Measurements from ENCODE around the gene CHAT. TPM values are rescaled to one million over a fixed set of nuclear protein-coding genes. Genes with fewer than 3 reads are reported as not detected.

CHAT gene
- total RNA-seq, 1 experiment from 2014 or later, result not detected

- intact Hi-C loops (cut with micrococcal nuclease), result no loop called here
- CTCF ChIA-PET, result no interaction called here
- no peaks in the 10 kb centered on the region for H3K9me3 ChIP-seq (ENCODE audit: control insufficient read depth in 1 of 2, insufficient read depth in 1 of 2, low read depth in 1 of 2, low read length in 2 of 2)
Observed at GRCh38 chr10:49694466-49694865, 80.6 kb downstream of the CHAT start.

More at GRCh38 chr10:49694466-49694865, 80.6 kb downstream of the CHAT start:
- no peaks in the 10 kb centered on the region for H4K20me1 ChIP-seq (ENCODE audit: insufficient read depth)
- BruUV-seq (replicated peaks), result no TSS peak
- no peak for TF ChIP-seq ATF3 (IDR thresholded peaks at IDR 0.05)
- no peak for TF ChIP-seq CBX3 (IDR thresholded peaks at IDR 0.05; ENCODE audit: low read depth)
- TF ChIP-seq CTCF (IDR thresholded peaks at IDR 0.05 in 2 of 3, conservative IDR thresholded peaks at IDR 0.05 in 1 of 3; ENCODE audit: borderline replicate concordance in 1 of 3, insufficient read depth in 1 of 3, low read depth in 2 of 3, low read length in 2 of 3), result no peak
- no peak for TF ChIP-seq ELF1 (IDR thresholded peaks at IDR 0.05; ENCODE audit: borderline replicate concordance, low read depth)
- TF ChIP-seq POLR2AphosphoS5 (IDR thresholded peaks at IDR 0.05; ENCODE audit: low read depth, low read length), result no peak
- TF ChIP-seq ZBTB33 (IDR thresholded peaks at IDR 0.05; ENCODE audit: extremely low read depth, insufficient replicate concordance, low read length), result no peak
- no peak for TF ChIP-seq SIN3A (IDR thresholded peaks at IDR 0.05; ENCODE audit: low read depth)
- TF ChIP-seq MAX (IDR thresholded peaks at IDR 0.05), result no peak
- TF ChIP-seq FOSL1 (IDR thresholded peaks at IDR 0.05; ENCODE audit: low read depth), result no peak
- TF ChIP-seq RAD21 (IDR thresholded peaks at IDR 0.05; ENCODE audit: low read depth), result no peak
- no peak for TF ChIP-seq POLR2A (IDR thresholded peaks at IDR 0.05; ENCODE audit: borderline replicate concordance, extremely low read depth, insufficient read depth, insufficient read length)
- no peak for TF ChIP-seq EZH2 (IDR thresholded peaks at IDR 0.05)
- no peak for TF ChIP-seq JUND (IDR thresholded peaks at IDR 0.05)
- TF ChIP-seq ZNF274 (IDR thresholded peaks at IDR 0.05; ENCODE audit: low read depth, low read length), result no peak
- POLR2A ChIA-PET, result no interaction called here
- no peak overlapping the region for H3K9ac ChIP-seq (ENCODE audit: low read length)
- H3K9me2 ChIP-seq (ENCODE audit: insufficient read depth), result no peaks in the 10 kb centered on the region
- no peak overlapping the region for H2AFZ ChIP-seq (ENCODE audit: low read depth, low read length, poor library complexity, severe bottlenecking)
- no peaks in the 10 kb centered on the region for H3K36me3 ChIP-seq (ENCODE audit: control insufficient read depth in 1 of 2, insufficient read depth in 2 of 2, low read length in 2 of 2)
- no peak overlapping the region for H3K27ac ChIP-seq (ENCODE audit: low read depth, low read length)
- DNase-seq (ENCODE audit: low read depth, low spot score), result no peak
- no peaks in the 10 kb centered on the region for H3K79me2 ChIP-seq (ENCODE audit: insufficient read depth, low read length)
- ATAC-seq, result no peak
- H3K4me1 ChIP-seq (ENCODE audit: control insufficient read depth in 1 of 2, insufficient read depth in 2 of 2, low read length in 2 of 2), result no peaks in the 10 kb centered on the region
- no peak overlapping the region for H3K4me2 ChIP-seq (ENCODE audit: low read length)
- H3K27me3 ChIP-seq (ENCODE audit: insufficient read depth, low read length), result peaks cover 33% of the 10 kb centered on the region; the same call in 1 of the 2 replicates
- H3K4me3 ChIP-seq (replicated peaks in 1 of 2; ENCODE audit: low read depth in 1 of 2, low read length in 2 of 2), result no peak overlapping the region
- RAD21 ChIA-PET (ENCODE audit: low non-redundant PET in 1 of 2, low total read pairs in 2 of 2, uncharacterized antibody in 2 of 2, unreplicated experiment in 2 of 2), result no interaction called here

All from HCT116 (cell line).